ENCODE results near the gene COX11.

The COX11 gene

DNA sequence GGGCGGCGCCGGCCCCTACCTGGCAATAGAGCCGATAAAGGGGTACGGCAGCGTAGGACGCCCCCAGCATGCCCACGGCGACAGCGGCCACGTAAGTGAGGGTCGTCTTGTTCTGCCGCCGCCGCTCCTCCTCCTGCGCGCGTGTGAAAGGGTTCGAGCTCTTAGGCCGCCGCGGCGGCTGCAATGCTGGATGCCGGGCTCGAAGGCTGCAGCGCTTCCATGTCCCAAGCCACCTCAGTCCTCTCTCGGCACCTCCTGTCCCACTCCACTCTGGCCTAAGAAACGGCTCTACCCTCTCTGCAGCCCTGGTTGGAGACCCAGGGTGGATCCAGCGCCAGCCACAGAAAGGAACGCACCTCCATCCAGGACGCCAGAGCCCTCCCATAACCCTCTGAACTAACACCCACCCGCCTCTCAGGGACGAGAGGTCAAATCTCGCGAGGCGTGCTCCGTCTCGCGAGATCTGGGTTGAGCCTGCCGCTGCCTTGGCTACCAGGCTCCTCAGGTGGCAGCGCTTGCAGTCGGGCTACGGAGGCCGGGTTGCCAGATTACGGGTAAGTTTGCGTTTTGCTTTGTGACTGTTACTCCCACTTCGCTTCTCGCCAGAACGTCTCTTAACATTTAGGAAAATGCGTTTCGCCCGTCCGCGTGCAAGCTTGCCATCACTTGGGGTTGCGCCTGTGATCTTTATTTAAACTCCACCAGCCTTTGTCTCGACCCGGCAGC, at the start of gene COX11, which contains the start of gene STXBP4:
COX11 (minus strand) TSS at position 393 of the 726 bp plus-strand sequence; CDS start at position 385, 8 bp downstream.
STXBP4 (plus strand) TSS at position 504 of the 726 bp plus-strand sequence. CDS start 17,455 bp downstream, outside the sequence.
- peak; percentile 90 to 91 for DNase-seq (ENCODE audit: low read depth in 2 of 2)

DNA sequence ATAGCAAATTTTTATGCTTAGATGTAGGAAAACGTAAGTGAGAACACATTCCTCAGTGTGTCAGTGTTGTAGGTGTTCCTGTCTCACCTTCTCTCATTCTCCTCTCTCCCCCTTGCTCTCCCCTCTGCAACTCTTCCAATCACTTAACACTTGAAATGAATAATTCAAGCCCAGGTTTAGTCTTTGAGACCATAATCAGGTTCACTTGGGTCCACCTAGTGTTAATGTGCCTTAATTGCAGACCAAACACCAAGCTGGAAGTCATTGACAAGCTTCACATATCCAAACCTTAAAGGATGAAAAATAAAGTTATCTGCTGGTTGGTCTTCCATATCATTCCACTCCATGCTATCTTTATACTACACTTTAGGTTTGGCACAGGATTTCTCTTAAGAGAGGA, 37.1 kb upstream of the COX11 start:
- DNase-seq (ENCODE audit: low read depth in 2 of 2) = no peak

GRCh38 chr17:55004484-55004883, 36.0 kb upstream of the COX11 start:
- DNase-seq (ENCODE audit: low read depth in 2 of 2) = no peak

GRCh38 chr17:55002458-55002857, 34.0 kb upstream of the COX11 start:
- no peak for DNase-seq (ENCODE audit: low read depth in 2 of 2)

- no peak for DNase-seq (ENCODE audit: low read depth in 2 of 2)
Measured at GRCh38 chr17:54996441-54996840, 28.0 kb upstream of the COX11 start.

DNA sequence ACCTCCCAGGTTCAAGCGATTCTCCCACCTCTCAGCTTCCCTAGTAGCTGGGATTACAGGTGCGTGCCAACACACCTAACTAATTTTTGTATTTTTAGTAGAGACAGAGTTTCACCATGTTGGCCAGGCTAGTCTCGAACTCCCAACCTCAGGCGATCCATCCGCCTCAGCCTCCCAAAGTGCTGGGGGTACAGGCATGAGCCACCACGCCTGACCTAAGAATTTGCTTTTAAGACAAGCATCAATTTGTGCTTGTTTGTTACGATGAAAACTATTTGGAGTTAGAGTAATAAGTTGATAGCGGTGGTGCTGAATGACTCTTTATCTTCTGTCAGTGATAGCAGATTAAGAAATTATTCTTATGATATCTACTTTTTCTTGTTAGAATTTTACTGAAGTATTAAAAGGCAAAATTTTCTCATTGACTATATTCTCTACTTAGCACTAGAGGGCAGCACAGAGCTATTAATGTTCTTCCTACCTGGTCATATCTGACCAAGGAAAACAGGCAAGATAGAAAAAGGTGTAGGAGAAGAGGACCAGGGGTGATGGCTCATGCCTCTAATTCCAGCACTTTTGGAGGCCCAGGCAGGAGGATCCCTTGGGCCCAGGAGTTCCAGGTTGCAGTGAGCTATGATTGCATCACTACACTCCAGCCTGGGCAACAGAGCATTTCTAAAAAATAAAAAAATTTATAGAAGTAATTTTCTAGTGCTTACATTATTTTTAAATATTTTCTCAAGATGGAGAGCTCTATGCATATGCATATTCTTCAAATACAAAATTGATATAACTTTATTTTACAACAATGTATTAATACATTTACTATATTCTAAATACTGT, 24.6 kb upstream of the COX11 start:
- peak in 1 of 2 donors; percentile 9 for DNase-seq (ENCODE audit: low read depth in 2 of 2)

DNA sequence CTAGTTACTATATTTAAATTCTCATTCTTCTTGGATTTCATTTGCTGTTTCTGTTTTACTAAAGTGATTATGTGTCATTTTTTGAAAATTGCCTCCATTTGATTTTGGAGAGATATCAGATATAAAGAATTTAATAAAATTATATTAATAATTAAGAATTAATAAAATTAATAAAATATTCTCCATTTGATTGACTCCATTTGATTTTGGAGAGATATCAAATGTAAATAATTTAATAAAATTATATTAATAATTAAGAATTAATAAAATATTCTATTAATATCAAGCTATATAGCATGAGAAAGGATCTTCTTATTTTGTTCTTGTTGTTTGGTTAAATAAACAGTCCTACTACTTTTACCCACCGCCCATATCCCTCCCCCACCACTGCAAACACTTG, 23.1 kb upstream of the COX11 start:
- DNase-seq (ENCODE audit: low read depth in 2 of 2) = no peak

- no peak for DNase-seq (ENCODE audit: low read depth in 2 of 2)
Measured at GRCh38 chr17:54990118-54990517, 21.7 kb upstream of the COX11 start.

- DNase-seq (ENCODE audit: low read depth in 2 of 2) = no peak
Measured at GRCh38 chr17:54985476-54985875, 17.0 kb upstream of the COX11 start.

DNA sequence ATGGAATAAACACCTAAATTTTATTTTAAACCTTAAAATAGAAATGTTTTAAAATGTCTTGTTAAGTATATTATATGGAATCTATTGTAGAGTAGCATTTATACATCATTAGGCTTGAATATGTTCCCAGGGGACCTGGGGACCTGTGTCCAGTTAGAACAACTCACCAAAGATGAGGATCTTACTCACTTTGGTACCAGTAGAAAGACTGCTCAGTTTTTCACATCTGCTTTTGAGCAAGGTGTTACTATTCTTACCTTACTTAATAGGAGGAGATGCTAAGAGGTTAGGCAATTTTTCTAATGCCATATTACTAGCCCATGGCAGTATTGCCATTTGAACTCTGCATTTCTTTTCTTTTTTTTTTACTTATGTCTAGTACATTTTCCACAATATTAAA, 14.8 kb upstream of the COX11 start:
- DNase-seq (ENCODE audit: low read depth in 2 of 2) = no peak

DNA sequence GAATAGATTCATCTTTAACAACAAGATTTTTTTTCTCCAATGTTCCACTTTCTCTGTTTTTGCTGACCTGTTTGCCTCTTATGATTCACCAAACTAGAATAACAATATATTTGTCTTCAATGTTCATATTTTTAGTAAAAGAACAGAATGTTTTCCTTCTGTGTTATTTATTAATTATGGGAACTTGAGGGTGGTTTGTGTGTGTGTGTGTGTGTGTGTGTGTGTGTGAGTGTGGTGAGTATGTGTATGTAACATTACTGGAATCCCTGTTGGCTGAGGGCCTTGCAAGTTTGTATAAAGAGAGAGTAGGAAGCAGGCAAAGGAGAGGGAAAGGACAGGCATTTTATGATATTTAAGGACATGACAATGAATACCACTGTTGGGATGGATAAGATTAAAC, 13.9 kb upstream of the COX11 start:
- DNase-seq (ENCODE audit: low read depth in 2 of 2) = no peak

GRCh38 chr17:54980375-54980774, 11.9 kb upstream of the COX11 start:
- DNase-seq (ENCODE audit: low read depth in 2 of 2) = no peak

DNA sequence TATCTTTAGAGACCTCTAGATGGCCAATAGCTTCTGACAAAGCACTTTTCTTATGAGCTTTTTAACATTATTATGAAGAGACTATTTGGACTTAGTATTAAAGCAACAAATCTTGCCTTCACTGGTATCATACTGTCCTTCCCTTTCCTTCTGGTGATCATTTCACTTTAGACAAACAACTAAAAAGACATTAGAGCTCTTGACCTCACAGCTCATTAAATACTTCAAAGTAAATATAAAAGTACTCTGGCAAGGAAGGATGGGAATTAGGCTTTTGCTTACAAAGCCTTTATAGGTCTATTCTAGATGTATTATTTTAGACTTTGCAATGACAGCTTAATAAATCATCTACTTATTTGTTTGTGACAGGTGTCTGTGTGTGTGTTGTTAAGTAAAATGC, 11.2 kb upstream of the COX11 start:
- DNase-seq (ENCODE audit: low read depth in 2 of 2) = no peak

DNA sequence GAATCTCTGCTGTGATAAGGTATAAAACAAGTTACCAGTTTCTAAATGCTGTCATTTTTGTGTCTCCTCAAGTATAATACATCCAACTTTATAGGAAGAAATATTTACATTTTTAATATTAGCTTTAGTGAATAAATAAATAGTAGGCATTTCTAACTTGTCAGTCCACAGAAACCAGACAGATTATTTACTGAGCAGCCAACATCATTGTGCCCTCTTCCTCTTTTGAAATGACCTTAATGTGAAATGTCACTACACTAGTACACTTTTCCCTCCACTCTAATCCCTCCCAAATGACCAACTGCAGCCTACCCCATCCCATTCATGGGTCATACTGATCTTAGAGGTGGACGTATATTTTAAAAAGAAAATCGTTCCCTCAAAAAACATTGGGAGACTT, 9.3 kb upstream of the COX11 start:
- no peak for DNase-seq (ENCODE audit: low read depth in 2 of 2)

DNA sequence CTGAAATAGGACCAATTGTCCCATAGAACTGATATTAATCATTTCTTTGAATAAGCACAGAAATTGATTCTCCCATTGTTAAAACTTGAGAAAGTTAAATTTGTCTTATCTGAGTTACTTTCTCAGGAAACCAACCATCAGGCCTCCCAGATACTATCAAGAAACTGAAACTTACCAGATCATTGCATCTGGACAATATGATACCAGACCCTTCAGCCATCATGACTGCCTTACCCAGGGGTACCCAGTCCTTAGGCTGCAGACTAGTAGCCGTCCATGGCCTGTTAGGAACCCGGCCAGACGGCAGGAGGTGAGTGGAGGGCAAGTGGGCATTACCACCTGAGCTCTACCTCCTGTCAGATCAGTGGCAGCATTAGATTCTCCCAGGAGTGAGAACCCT, 7.9 kb upstream of the COX11 start:
- no peak for DNase-seq (ENCODE audit: low read depth in 2 of 2)

DNA sequence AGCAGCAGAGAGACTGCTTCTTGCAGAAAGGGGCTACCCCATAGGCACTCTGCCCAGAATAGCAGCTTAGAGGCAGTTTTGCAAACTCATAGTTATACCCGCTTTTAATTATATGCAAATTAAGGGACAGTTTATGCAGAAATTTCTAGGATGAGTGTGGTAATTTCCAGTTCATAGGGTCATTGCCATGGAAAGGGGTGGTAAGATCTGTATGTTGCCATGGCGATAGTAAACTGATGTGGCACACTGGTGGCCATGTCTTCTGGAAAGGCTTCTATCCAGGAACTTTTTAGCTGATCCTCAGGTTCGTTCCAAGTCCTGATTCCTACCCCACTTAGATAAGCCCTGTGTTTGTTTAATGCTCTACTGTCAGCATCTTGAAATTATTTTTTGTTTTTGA, 6.3 kb upstream of the COX11 start:
- no peak for DNase-seq (ENCODE audit: low read depth in 2 of 2)

DNA sequence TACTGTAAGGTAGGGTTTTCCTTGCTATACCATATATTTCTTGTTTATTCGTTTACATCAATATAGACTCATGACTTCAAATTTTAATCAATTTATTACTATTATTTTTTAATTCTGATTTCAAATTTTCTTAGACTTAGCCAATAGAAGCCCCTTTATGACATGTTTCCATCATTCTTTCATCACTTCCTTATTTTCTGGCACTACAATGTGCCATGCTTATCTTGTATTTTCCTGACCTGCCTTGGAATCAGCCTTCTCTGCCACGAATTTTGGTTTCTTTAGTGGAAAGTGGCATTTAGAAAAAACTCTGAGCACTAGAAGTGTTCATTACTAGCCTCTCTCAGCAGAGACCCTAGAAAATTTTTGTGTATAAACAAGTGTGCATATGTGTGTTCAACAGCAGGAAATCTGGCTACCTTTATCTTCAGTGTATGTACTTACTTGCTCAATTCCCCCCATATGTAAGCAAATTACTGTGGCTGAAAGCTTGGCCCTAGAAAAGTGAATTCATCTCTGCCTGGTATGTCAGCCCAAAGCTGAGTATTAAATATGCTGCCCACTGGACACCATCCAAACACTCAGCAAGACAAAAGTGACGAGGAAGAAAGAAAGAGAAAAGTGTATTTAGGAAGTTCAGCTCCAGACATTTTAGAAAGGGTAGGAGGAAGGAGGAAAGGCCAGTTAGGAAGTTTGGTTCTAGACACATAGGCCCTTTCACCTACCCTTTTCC, 4.1 kb upstream of the COX11 start:
- no peak for DNase-seq (ENCODE audit: low read depth in 2 of 2)

- DNase-seq (ENCODE audit: low read depth in 2 of 2) = no peak
Measured at GRCh38 chr17:54971901-54972300, 3.4 kb upstream of the COX11 start.

- DNase-seq (ENCODE audit: low read depth in 2 of 2) = no peak
Measured at GRCh38 chr17:54971147-54971546, 2.7 kb upstream of the COX11 start.

- DNase-seq (ENCODE audit: low read depth in 2 of 2) = no peak
Measured at GRCh38 chr17:54969658-54970572, 1.5 kb upstream of the COX11 start.

- DNase-seq (ENCODE audit: low read depth in 2 of 2) = no peak
Measured at GRCh38 chr17:54968988-54969332, 506 bp upstream of the COX11 start.

Measured in stimulated activated CD4-positive, alpha-beta T cell treated with anti-CD3 and anti-CD28 coated beads, Interleukin-1b, Interleukin-23, amount 100 ng/mL, for 4 hours (primary cell).